ENCODE results near the gene LRRC49.

DNA sequence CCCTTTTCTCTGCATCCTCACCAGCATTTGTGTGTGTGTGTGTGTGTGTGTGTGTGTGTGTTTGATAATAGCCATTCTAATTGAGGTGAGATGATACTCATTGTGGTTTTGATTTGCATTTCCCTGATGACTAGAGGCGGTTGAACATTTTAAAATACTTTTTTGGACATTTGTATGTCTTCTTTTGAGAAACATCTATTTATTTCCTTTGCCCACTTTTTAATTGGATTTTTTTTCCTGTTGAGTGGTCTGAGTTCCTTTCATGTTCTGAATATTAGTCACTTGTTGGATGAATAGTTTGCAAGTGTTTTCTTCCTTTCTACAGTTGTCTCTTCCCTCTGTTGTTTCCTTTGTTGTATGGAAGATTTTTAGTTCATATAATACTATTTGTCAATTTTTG is 168.4 kb downstream of the LRRC49 start:
- no peak for TF ChIP-seq POLR2A (IDR thresholded peaks at IDR 0.05)
- TF ChIP-seq, protein P1, sequence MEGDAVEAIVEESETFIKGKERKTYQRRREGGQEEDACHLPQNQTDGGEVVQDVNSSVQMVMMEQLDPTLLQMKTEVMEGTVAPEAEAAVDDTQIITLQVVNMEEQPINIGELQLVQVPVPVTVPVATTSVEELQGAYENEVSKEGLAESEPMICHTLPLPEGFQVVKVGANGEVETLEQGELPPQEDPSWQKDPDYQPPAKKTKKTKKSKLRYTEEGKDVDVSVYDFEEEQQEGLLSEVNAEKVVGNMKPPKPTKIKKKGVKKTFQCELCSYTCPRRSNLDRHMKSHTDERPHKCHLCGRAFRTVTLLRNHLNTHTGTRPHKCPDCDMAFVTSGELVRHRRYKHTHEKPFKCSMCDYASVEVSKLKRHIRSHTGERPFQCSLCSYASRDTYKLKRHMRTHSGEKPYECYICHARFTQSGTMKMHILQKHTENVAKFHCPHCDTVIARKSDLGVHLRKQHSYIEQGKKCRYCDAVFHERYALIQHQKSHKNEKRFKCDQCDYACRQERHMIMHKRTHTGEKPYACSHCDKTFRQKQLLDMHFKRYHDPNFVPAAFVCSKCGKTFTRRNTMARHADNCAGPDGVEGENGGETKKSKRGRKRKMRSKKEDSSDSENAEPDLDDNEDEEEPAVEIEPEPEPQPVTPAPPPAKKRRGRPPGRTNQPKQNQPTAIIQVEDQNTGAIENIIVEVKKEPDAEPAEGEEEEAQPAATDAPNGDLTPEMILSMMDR (IDR thresholded peaks at IDR 0.05): no peak
